ENCODE measurements around the gene WNK2.

The WNK2 gene

GRCh38 chr9:93230185-93230584 is 46.2 kb downstream of the WNK2 start:
- no peak for TF ChIP-seq CTCF (IDR thresholded peaks at IDR 0.05; ENCODE audit: low read depth, low read length)
- Histone ChIP-seq H3K4me1 (no peaks in the 10 kb centered on the region), H3K9me3 (no peaks in the 10 kb centered on the region), H3K27me3 (no peaks in the 10 kb centered on the region), H3K36me3 (no peaks in the 10 kb centered on the region), H3K4me3 (ENCODE audit: low read depth, low read length) (no peak overlapping the region)
- no peak for DNase-seq

- H3K27me3 ChIP-seq: no peaks in the 10 kb centered on the region
- no peak for TF ChIP-seq CTCF (IDR thresholded peaks at IDR 0.05; ENCODE audit: low read depth, low read length)
- no peaks in the 10 kb centered on the region for H3K36me3 ChIP-seq
- no peaks in the 10 kb centered on the region for H3K9me3 ChIP-seq
- no peak overlapping the region for H3K4me3 ChIP-seq (ENCODE audit: low read depth, low read length)
- no peak for DNase-seq
- no peaks in the 10 kb centered on the region for H3K4me1 ChIP-seq
These were observed 46.7 kb downstream of the WNK2 start for GRCh38 chr9:93230601-93231000.

- TF ChIP-seq CTCF (IDR thresholded peaks at IDR 0.05; ENCODE audit: low read depth, low read length): no peak
- DNase-seq: peak; percentile 63
These were observed 47.3 kb downstream of the WNK2 start for GRCh38 chr9:93231121-93231694.

GRCh38 chr9:93231716-93232115 is 47.8 kb downstream of the WNK2 start:
- Histone ChIP-seq H3K36me3 (no peaks in the 10 kb centered on the region), H3K27me3 (no peaks in the 10 kb centered on the region), H3K4me1 (no peaks in the 10 kb centered on the region), H3K4me3 (ENCODE audit: low read depth, low read length) (no peak overlapping the region), H3K9me3 (no peaks in the 10 kb centered on the region)
- DNase-seq: no peak
- no peak for TF ChIP-seq CTCF (IDR thresholded peaks at IDR 0.05; ENCODE audit: low read depth, low read length)

More at GRCh38 chr9:93231121-93231694, 47.3 kb downstream of the WNK2 start:
- Histone ChIP-seq H3K4me1 (no peaks in the 10 kb centered on the region), H3K9me3 (no peaks in the 10 kb centered on the region), H3K27me3 (no peaks in the 10 kb centered on the region), H3K4me3 (ENCODE audit: low read depth, low read length) (no peak overlapping the region), H3K36me3 (no peaks in the 10 kb centered on the region)

- Histone ChIP-seq H3K27me3 (no peaks in the 10 kb centered on the region), H3K36me3 (no peaks in the 10 kb centered on the region), H3K4me3 (ENCODE audit: low read depth, low read length) (no peak overlapping the region), H3K9me3 (no peaks in the 10 kb centered on the region), H3K4me1 (no peaks in the 10 kb centered on the region)
- TF ChIP-seq CTCF (IDR thresholded peaks at IDR 0.05; ENCODE audit: low read depth, low read length): no peak
- DNase-seq: no peak
These were observed 48.5 kb downstream of the WNK2 start for GRCh38 chr9:93232388-93232960.

- Histone ChIP-seq H3K4me3 (ENCODE audit: low read depth, low read length) (no peak overlapping the region), H3K27me3 (no peaks in the 10 kb centered on the region), H3K4me1 (no peaks in the 10 kb centered on the region), H3K36me3 (no peaks in the 10 kb centered on the region), H3K9me3 (no peaks in the 10 kb centered on the region)
- no peak for DNase-seq
- no peak for TF ChIP-seq CTCF (IDR thresholded peaks at IDR 0.05; ENCODE audit: low read depth, low read length)
These were observed 49.1 kb downstream of the WNK2 start for GRCh38 chr9:93233033-93233432.
